Lung (tissue), 16 donors: ENCODE results near the gene PDAP1. TPM values are rescaled to one million over a fixed set of nuclear protein-coding genes. Genes with fewer than 3 reads are reported as not detected.
A peak's percentile ranks its signal among the peaks of the same experiment; 100 is the strongest.

Source experiments
- ATAC-seq: fragments of 200-7000 bp; cut with Tn5 transposase; one replicate; pipeline ENCODE4 v1.9.1; 2020; ENCODE audit warnings: moderate number of reproducible peaks; ENCODE audit not compliant: insufficient read depth, low FRiP score
- DNase-seq, 3 donors: peaks; one replicate each; pipeline ENCODE4 v3.0.0-alpha.2; 2013 to 2017
- H3K27ac ChIP-seq, 2 donors: one replicate each; pipeline ENCODE4 v1.5.1; 2013; ENCODE audit warnings: mild to moderate bottlenecking in 2 of 2, moderate library complexity in 2 of 2, control low read depth in 1 of 2, inconsistent platforms in 1 of 2, low read depth in 1 of 2, low read length in 1 of 2
- H3K27me3 ChIP-seq, 3 donors: one replicate each; pipeline ENCODE4 v1.5.1; 2013; ENCODE audit warnings: low read length in 2 of 3; ENCODE audit not compliant: control insufficient read depth in 3 of 3, insufficient read depth in 3 of 3
- H3K36me3 ChIP-seq, 4 donors: one replicate each; pipeline ENCODE4 v1.5.1; 2013; ENCODE audit warnings: low read length in 4 of 4, mild to moderate bottlenecking in 1 of 4, moderate library complexity in 1 of 4; ENCODE audit not compliant: control insufficient read depth in 4 of 4, insufficient read depth in 4 of 4
- H3K4me1 ChIP-seq, 5 donors: one replicate each; pipeline ENCODE4 v1.5.1; 2013; ENCODE audit warnings: low read length in 5 of 5, mild to moderate bottlenecking in 2 of 5, moderate library complexity in 1 of 5; ENCODE audit not compliant: control insufficient read depth in 5 of 5, insufficient read depth in 5 of 5
- H3K4me3 ChIP-seq: one replicate; pipeline ENCODE4 v1.5.1; 2013; ENCODE audit warnings: mild to moderate bottlenecking, control low read depth, moderate library complexity
- H3K9ac ChIP-seq, 2 donors: one replicate each; pipeline ENCODE4 v1.5.1; 2013; ENCODE audit warnings: low read length in 2 of 2, control low read depth in 1 of 2; ENCODE audit not compliant: insufficient read depth in 1 of 2
- H3K9me3 ChIP-seq, 4 donors: one replicate each; pipeline ENCODE4 v1.5.1; 2013; ENCODE audit warnings: low read length in 3 of 4, mild to moderate bottlenecking in 1 of 4, moderate library complexity in 1 of 4; ENCODE audit not compliant: control insufficient read depth in 4 of 4, insufficient read depth in 3 of 4
- CTCF ChIP-seq: IDR thresholded peaks from 2 replicates; pipeline ENCODE4 v1.5.1; 2012; ENCODE audit warnings: mild to moderate bottlenecking; ENCODE audit errors: control extremely low read depth, extremely low read depth
- WGBS, 2 donors: extraction: QIAGEN DNeasy Blood & Tissue Kit; methylation state at CpG; one replicate each; pipeline ENCODE4 v1.1.7; 2013; 5-methylcytosine and 5-hydroxymethylcytosine counted together
- long read RNA-seq, 5 donors: transcript quantifications; one replicate each; lab custom pipeline, GENCODE V29; 2026
- polyA plus RNA-seq, 2 donors: library from polyadenylated mRNA; stranded (reverse); fragments of 200-250 nt; gene quantifications; one replicate each; pipeline ENCODE4 v1.2.1, GENCODE V29; 2013
- total RNA-seq, 2 donors: library from RNA; depleted of rRNA in 1 of 2; stranded (reverse); fragments of >200 nt in 1 of 2; gene quantifications; one replicate each; pipeline ENCODE4 v1.2.1, GENCODE V29; 2014 to 2021
- donor health status: control.
- donor health status: control.
- donor health status: Bipolar disorder and iron deficiency.
- donor health status: healthy.
- donor health status: DM: yes; HTN: yes; CAD: no.

The PDAP1 gene
- total RNA-seq (10 to 100 TPM; 20.5 to 96.6 TPM), polyA plus RNA-seq (100 to 1,000 TPM; 130 to 191 TPM)
- long read RNA-seq, donor 1, transcript PDAP1-201 (6 exons, 2,546 nt) = major isoform, 35 of 65 reads
- long read RNA-seq, donor 1, partial matches to known transcripts = 30 of 65 reads
- long read RNA-seq, donor 1, other reads (novel, unspliced or antisense) = 0 of 65 reads
- long read RNA-seq, donor 2, transcript PDAP1-201 (6 exons, 2,546 nt) = major isoform, 12 of 12 reads
- long read RNA-seq, donor 2, partial matches to known transcripts = 0 of 12 reads
- long read RNA-seq, donor 2, other reads (novel, unspliced or antisense) = 0 of 12 reads
- long read RNA-seq, donor 3, transcript PDAP1-201 (6 exons, 2,546 nt) = major isoform, 17 of 30 reads
- long read RNA-seq, donor 3, partial matches to known transcripts = 13 of 30 reads
- long read RNA-seq, donor 3, other reads (novel, unspliced or antisense) = 0 of 30 reads
- long read RNA-seq, donor 4, transcript PDAP1-201 (6 exons, 2,546 nt) = major isoform, 14 of 23 reads
- long read RNA-seq, donor 4, partial matches to known transcripts = 9 of 23 reads
- long read RNA-seq, donor 4, other reads (novel, unspliced or antisense) = 0 of 23 reads
- long read RNA-seq, donor 5, transcript PDAP1-201 (6 exons, 2,546 nt) = major isoform, 48 of 171 reads
- long read RNA-seq, donor 5, partial matches to known transcripts = 123 of 171 reads
- long read RNA-seq, donor 5, other reads (novel, unspliced or antisense) = 0 of 171 reads

- no peaks in the 10 kb centered on the region for H3K9me3 ChIP-seq
- 0% methylated on average over 69 to 72 of the region's 72 CpGs for WGBS, 2 donors
- H3K4me3 ChIP-seq = peak within 1 kb of the TSS; percentile 92
- H3K27ac ChIP-seq = peak within 1 kb of the TSS; percentile 97 to 98
- peak within 1 kb of the TSS; percentile 92 to 99 for H3K9ac ChIP-seq
- peaks cover 16 to 32% (median 27%) of the 10 kb centered on the region in 4 donors for H3K36me3 ChIP-seq
- TF ChIP-seq CTCF = no peak
- H3K27me3 ChIP-seq = no peaks in the 10 kb centered on the region
- ATAC-seq (peak; percentile 93), DNase-seq (peak; percentile 95 to 97 (median 96))
- peaks cover 0 to 23% (median 12%) of the 10 kb centered on the region in 5 donors for H3K4me1 ChIP-seq
Measured at GRCh38 chr7:99408379-99409191, at the start of gene PDAP1, which contains the start of gene BUD31. Gene PDAP1 (minus strand): TSS chr7:99408597. CDS start chr7:99408548, 49 bp downstream. Gene BUD31 (plus strand): TSS chr7:99408969. CDS start chr7:99411093, 2,124 bp downstream.

GRCh38 chr7:99457650-99458493 is 49.5 kb upstream of the PDAP1 start:
- no peaks in the 10 kb centered on the region for H3K9me3 ChIP-seq
- no peak overlapping the region for H3K27ac ChIP-seq
- TF ChIP-seq CTCF = no peak
- DNase-seq (no peak), ATAC-seq (no peak)
- H3K4me1 ChIP-seq = peaks cover 0 to 5% (median 0%) of the 10 kb centered on the region in 5 donors
- H3K9ac ChIP-seq = no peak overlapping the region
- peaks cover 3 to 59% (median 41%) of the 10 kb centered on the region in 4 donors for H3K36me3 ChIP-seq
- 87 to 93% methylated on average over 26 of the region's 26 CpGs for WGBS, 2 donors
- no peak overlapping the region for H3K4me3 ChIP-seq
- no peaks in the 10 kb centered on the region for H3K27me3 ChIP-seq

GRCh38 chr7:99457050-99457649 is 48.8 kb upstream of the PDAP1 start:
- Histone ChIP-seq H3K9ac (no peak overlapping the region), H3K27me3 (no peaks in the 10 kb centered on the region), H3K4me3 (no peak overlapping the region), H3K36me3 (peaks cover 3 to 66% (median 41%) of the 10 kb centered on the region in 4 donors), H3K27ac (no peak overlapping the region), H3K9me3 (no peaks in the 10 kb centered on the region), H3K4me1 (peaks cover 0 to 5% (median 0%) of the 10 kb centered on the region in 5 donors)
- WGBS, 2 donors = 90 to 91% methylated on average over 6 of the region's 6 CpGs
- no peak for ATAC-seq
- DNase-seq = no peak
- TF ChIP-seq CTCF = no peak
